GM21367 (cell line): Measurements from ENCODE around the gene SIGMAR1.
A peak's percentile ranks its signal among the peaks of the same experiment; 100 is the strongest.

Source experiments
- ATAC-seq: cut with Tn5 transposase; IDR thresholded peaks from one replicate; pipeline ENCODE4 v1.9.1; 2021; ENCODE audit not compliant: unreplicated experiment

The SIGMAR1 gene

GRCh38 chr9:34637356-34638137, at the start of gene SIGMAR1:
Gene SIGMAR1 (minus strand): TSS chr9:34637787. CDS start chr9:34637697, 90 bp downstream.
- ATAC-seq: peak; percentile 69

DNA sequence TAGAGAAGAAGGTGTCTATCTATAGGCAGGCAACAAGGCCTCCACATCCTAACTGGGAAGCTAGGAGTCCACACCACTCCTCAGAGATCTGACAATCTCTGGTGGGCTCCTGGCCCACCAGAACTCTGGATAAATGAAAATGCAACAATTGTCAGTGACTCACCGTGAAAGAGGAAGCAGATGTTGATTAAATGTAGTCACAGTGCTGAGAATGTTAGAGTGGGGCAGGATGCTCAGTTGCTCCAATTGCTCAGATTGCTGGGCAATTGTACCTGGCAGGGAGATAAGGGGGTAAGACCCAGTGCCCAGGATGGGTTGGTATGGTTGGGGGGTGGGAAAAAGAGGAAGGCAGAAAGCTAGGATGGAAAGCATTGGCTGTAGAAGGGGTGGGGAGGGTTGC, 49.1 kb upstream of the SIGMAR1 start:
- no peak for ATAC-seq

DNA sequence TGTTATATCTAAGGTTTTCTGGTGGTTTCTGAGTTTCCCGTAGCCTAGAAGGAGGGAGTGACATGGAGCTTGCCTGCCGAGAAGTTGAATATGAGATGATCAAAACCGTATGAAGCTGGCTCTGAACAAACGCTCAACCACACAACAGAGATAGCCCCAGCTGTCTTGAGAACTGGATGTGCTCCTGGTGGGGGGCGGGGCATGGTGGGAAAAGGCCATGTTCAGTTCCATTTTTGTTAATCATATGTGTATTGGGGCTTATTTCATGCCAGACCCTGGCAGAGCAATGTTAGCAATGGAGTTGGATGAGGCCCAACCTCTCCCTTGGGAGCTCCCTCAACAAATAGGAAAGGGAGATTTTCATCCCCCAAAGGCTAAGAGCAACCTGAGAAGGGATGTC, 48.6 kb upstream of the SIGMAR1 start:
- ATAC-seq: no peak

- no peak for ATAC-seq
These were observed 48.0 kb upstream of the SIGMAR1 start for GRCh38 chr9:34685591-34685990.

- ATAC-seq: no peak
These were observed 47.2 kb upstream of the SIGMAR1 start for GRCh38 chr9:34684816-34685215.

GRCh38 chr9:34684145-34684544, 46.6 kb upstream of the SIGMAR1 start:
- no peak for ATAC-seq

DNA sequence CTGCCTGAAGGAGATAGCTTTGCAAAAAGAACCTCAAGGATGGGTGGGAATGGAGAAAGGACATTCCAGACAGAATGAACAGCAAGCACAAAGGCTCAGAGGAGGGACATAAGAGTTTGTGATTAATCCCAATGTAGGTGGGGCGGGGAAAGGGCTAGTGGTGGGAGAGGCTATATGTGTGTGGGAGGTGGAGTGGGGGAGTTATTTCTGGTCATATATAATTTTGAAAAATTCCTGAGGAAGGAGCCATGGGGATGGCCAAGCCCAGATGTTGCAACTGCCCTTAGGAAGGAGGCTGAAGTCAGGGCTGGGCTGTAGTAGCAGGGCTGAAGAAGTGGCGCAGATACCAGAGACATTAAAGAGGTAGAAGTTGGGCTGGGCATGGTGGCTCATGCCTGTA, 38.3 kb upstream of the SIGMAR1 start:
- ATAC-seq: no peak

- no peak for ATAC-seq
These were observed 37.6 kb upstream of the SIGMAR1 start for GRCh38 chr9:34675048-34675714.

DNA sequence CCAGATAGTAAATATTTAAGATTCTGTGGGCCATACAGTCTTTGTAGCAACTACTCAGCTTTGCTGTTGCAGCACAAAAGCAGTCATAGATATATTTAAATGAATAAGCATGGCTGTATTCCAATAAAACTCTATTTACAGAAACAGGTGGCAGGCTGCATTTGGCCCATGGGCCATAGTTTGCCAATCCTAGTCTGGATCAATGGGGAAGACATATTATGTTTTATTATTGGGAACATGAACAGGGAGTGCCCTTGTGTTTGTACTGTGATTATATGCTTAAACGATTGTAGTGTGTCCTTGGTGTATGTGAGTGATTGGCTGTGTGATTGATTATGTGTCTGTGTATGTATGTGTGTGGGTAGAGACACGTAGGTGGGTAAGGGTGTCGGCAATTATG, 36.9 kb upstream of the SIGMAR1 start:
- no peak for ATAC-seq

GRCh38 chr9:34671307-34671706, 33.7 kb upstream of the SIGMAR1 start:
- no peak for ATAC-seq

DNA sequence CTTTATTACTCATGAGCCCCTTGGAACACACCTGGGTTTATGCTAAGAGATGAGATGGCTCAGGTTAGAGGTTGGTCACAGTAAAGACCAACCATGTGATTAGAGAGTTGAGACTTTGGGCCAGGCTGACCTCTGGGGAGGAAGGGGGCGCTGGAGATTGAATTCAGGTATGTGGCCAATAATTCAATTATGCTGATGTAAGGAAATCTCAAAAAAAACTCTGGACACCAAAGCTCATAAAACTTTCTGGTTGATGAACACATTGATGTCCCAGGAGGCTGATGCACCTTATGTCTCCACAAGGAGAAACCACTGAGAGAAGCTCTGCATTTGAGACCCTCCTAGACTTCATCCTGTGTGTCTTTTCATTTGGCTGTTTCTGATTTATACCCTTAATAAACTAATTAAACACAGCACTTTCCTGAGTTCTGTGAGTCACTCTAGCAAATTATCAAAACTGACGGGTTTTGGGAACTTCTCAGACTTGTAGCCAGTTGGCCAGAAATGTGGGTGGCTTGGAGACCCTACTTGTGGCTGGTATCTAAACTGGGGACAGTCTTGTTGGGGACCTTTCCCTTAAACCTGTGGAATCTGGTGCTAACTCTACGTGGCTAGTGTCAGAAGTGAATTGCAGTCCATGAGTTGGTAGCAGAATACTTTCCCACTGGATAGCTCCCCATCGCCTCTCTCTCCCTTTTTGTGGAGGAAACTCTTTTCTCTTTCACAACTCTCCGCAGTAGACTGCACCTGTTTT, 32.4 kb upstream of the SIGMAR1 start:
- ATAC-seq: no peak

- ATAC-seq: peak; percentile 59
These were observed 28.0 kb upstream of the SIGMAR1 start for GRCh38 chr9:34665381-34666250.

- ATAC-seq: no peak
These were observed 27.4 kb upstream of the SIGMAR1 start for GRCh38 chr9:34665067-34665380.

- ATAC-seq: peak; percentile 50
These were observed 26.9 kb upstream of the SIGMAR1 start for GRCh38 chr9:34664281-34665066.

- ATAC-seq: no peak
These were observed 25.7 kb upstream of the SIGMAR1 start for GRCh38 chr9:34663303-34663605.

GRCh38 chr9:34662526-34663302, 25.1 kb upstream of the SIGMAR1 start, which contains the start of gene CCL27:
Gene CCL27 (minus strand): TSS chr9:34662657. CDS start chr9:34662633, 24 bp downstream.
- ATAC-seq: no peak

GRCh38 chr9:34659592-34660253, 22.1 kb upstream of the SIGMAR1 start:
- ATAC-seq: no peak

- no peak for ATAC-seq
These were observed 20.9 kb upstream of the SIGMAR1 start for GRCh38 chr9:34658461-34658860.

- ATAC-seq: no peak
These were observed 19.4 kb upstream of the SIGMAR1 start for GRCh38 chr9:34656992-34657391.
